SH-SY5Y (cell line): Measurements from ENCODE around the gene NOM1.

Experiments used
- GATA2 ChIP-seq: IDR thresholded peaks from 2 replicates; pipeline ENCODE4 v1.6.1; 2011; ENCODE audit warnings: mild to moderate bottlenecking, low read depth, low read length
- GATA3 ChIP-seq: IDR thresholded peaks from 2 replicates; pipeline ENCODE4 v1.6.1; 2011; ENCODE audit warnings: low read depth, mild to moderate bottlenecking, low read length, moderate library complexity

- no peak for TF ChIP-seq GATA3
- no peak for TF ChIP-seq GATA2
These were observed 36.9 kb downstream of the NOM1 start for GRCh38 chr7:156986378-156986777.
